Right ventricle myocardium inferior (tissue), 1 donor: ENCODE data around the gene NRL. TPM values are rescaled to one million over a fixed set of nuclear protein-coding genes. Genes with fewer than 3 reads are reported as not detected.
"Not testable (repeated sequence)": the region's sequence is repeated elsewhere in the genome, so short reads cannot be mapped to it uniquely, and the experiment has no call there.

ENCODE experiments used
- ATAC-seq: fragments of 200-7000 bp; cut with Tn5 transposase; one replicate; pipeline ENCODE4 v1.9.1; 2020; ENCODE audit warnings: mild to moderate bottlenecking, moderate library complexity
- DNase-seq: peaks from one replicate; pipeline ENCODE4 v3.0.0; 2021; ENCODE audit errors: missing footprints
- intact Hi-C: fragments of 100-400 bp; cut with DNase I; formaldehyde crosslinking; loops from one replicate; pipeline ENCODE4 v1.11.0; 2022
- total RNA-seq: library from RNA; stranded (reverse); fragmentation: NEBNext Ultra II Directional; extraction: Animal tissue kit (Norgen Biotek cat#: 25700); gene quantifications from one replicate; pipeline ENCODE4 v1.2.1, GENCODE V29; 2021
- donor health status: DM: no; HTN: yes; CAD: no; lungs with severe emphysema.

The NRL gene
- total RNA-seq, 1 donor from 2014 or later, result 1.8 TPM

- ATAC-seq (no peak), DNase-seq (no peak)
- intact Hi-C loops, result no loop called here
These were observed 4.7 kb downstream of the NRL start for GRCh38 chr14:24110060-24110459.

GRCh38 chr14:24108336-24108874 lies 6.3 kb downstream of the NRL start:
- ATAC-seq, result no peak

GRCh38 chr14:24106672-24107271 lies 8.0 kb downstream of the NRL start:
- no peak for DNase-seq
- ATAC-seq, result no peak
- intact Hi-C loops, result loop anchor here (5.0 kb wide), 1 partner anchor 49 kb away; no protein-coding TSS in a partner anchor

More at GRCh38 chr14:24108336-24108874, 6.3 kb downstream of the NRL start:
- intact Hi-C loops, result loop anchor here (2.0 to 5.0 kb wide), 2 partner anchors 16 to 51 kb away; no protein-coding TSS in a partner anchor
- no peak for DNase-seq

GRCh38 chr14:24105609-24106239 lies 9.0 kb downstream of the NRL start:
- ATAC-seq, DNase-seq: not testable (repeated sequence)
- intact Hi-C loops, result loop anchor here (5.0 kb wide), 1 partner anchor 48 kb away; no protein-coding TSS in a partner anchor

- ATAC-seq (no peak), DNase-seq (no peak)
- intact Hi-C loops, result no loop called here
These were observed 11.3 kb downstream of the NRL start for GRCh38 chr14:24103451-24103850.

- intact Hi-C loops, result no loop called here
- ATAC-seq, result no peak
These were observed 12.2 kb downstream of the NRL start for GRCh38 chr14:24102357-24103048.

GRCh38 chr14:24100982-24101494 lies 13.7 kb downstream of the NRL start:
- intact Hi-C loops, result no loop called here
- ATAC-seq (no peak), DNase-seq (no peak)

More at GRCh38 chr14:24102357-24103048, 12.2 kb downstream of the NRL start:
- DNase-seq, result no peak

GRCh38 chr14:24100197-24100981 lies 14.4 kb downstream of the NRL start:
- intact Hi-C loops, result no loop called here
- ATAC-seq, result no peak
- no peak for DNase-seq

GRCh38 chr14:24098927-24099813 lies 15.6 kb downstream of the NRL start:
- DNase-seq (no peak), ATAC-seq (no peak)
- intact Hi-C loops, result no loop called here

GRCh38 chr14:24098229-24098926 lies 16.4 kb downstream of the NRL start:
- ATAC-seq (no peak), DNase-seq (no peak)
- intact Hi-C loops, result no loop called here

GRCh38 chr14:24096545-24097181 lies 18.1 kb downstream of the NRL start:
- ATAC-seq (no peak), DNase-seq (no peak)
- intact Hi-C loops, result no loop called here

GRCh38 chr14:24095271-24096068 lies 19.3 kb downstream of the NRL start:
- intact Hi-C loops, result no loop called here
- DNase-seq (peak; percentile 81), ATAC-seq (peak; percentile 13)

- intact Hi-C loops, result no loop called here
- no peak for DNase-seq
- no peak for ATAC-seq
These were observed 19.9 kb downstream of the NRL start for GRCh38 chr14:24094841-24095270.

GRCh38 chr14:24093901-24094840 lies 20.6 kb downstream of the NRL start, which contains the start of gene PCK2:
Gene PCK2 (plus strand): TSS chr14:24094311. CDS start chr14:24094406, 95 bp downstream.
- intact Hi-C loops, result loop anchor here (2.0 kb wide), 1 partner anchor 15 kb away; no protein-coding TSS in a partner anchor

More at GRCh38 chr14:24093901-24094840, 20.6 kb downstream of the NRL start, which contains the start of gene PCK2:
- peak; percentile 94 for ATAC-seq
- peak; percentile 96 for DNase-seq
